VCaP (cell line): ENCODE measurements around the gene PODXL2.

Experiments
- H3K27ac ChIP-seq: fragments of 450-650 bp; 2 replicates; pipeline ENCODE4 v1.5.1; 2017
- TF ChIP-seq, protein P1 (sequence below): fragments of 450-650 bp; conservative IDR thresholded peaks from 2 replicates; pipeline ENCODE4 v1.5.1; 2017; ENCODE audit warnings: mild to moderate bottlenecking, moderate library complexity

Gene PODXL2

DNA sequence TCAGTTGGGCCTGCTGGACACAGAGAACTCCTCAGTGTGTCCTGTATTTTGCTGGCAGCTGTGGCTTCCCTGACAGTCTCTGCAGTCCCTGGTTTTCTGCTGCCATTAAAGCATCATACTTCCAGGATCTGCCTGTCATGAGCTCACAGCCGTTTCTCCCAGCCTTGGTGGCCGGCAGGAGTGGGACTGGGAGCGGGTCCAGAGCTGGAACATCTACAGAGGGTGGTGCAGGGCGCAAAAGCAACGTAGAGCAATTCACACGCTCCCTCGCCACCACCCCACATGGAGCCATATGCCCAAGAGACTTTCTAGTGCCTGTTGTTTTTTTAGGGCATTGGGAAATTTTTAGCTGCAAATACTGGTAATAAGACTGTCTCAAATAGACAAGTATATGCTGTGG, 77.3 kb downstream of the PODXL2 start:
- no peak overlapping the region for H3K27ac ChIP-seq

DNA sequence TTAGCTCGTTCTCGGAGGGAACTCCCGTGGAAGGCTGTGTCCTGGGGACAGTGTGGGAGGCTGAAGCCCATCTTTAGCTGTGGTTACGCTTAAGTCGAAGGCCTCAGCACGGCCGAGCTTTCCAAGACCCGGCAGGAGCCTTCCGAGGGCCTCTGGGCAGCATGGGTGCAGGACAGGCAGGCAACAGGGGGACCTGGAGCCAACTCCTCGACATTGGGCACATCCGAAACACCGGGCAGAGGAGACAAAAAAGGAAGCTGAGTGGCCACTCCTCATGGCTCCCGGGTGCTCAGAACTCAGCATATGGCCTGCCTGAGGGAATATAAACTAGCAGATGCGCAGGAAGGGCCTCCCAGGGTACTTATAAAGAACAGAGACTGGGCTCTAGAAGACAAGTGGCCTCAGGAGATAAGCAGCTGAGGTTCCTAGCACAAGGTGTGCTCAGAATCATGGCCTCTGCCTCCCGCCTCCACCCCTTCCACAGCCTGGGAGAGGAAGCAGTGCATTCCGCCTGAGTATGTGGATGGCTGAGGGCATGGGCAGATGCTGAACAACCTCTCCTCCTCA, 77.9 kb downstream of the PODXL2 start:
- H3K27ac ChIP-seq: no peak overlapping the region
- TF ChIP-seq, protein P1, sequence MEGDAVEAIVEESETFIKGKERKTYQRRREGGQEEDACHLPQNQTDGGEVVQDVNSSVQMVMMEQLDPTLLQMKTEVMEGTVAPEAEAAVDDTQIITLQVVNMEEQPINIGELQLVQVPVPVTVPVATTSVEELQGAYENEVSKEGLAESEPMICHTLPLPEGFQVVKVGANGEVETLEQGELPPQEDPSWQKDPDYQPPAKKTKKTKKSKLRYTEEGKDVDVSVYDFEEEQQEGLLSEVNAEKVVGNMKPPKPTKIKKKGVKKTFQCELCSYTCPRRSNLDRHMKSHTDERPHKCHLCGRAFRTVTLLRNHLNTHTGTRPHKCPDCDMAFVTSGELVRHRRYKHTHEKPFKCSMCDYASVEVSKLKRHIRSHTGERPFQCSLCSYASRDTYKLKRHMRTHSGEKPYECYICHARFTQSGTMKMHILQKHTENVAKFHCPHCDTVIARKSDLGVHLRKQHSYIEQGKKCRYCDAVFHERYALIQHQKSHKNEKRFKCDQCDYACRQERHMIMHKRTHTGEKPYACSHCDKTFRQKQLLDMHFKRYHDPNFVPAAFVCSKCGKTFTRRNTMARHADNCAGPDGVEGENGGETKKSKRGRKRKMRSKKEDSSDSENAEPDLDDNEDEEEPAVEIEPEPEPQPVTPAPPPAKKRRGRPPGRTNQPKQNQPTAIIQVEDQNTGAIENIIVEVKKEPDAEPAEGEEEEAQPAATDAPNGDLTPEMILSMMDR: no peak

More for the DNA sequence above, 77.3 kb downstream of the PODXL2 start:
- TF ChIP-seq, protein P1: no peak

DNA sequence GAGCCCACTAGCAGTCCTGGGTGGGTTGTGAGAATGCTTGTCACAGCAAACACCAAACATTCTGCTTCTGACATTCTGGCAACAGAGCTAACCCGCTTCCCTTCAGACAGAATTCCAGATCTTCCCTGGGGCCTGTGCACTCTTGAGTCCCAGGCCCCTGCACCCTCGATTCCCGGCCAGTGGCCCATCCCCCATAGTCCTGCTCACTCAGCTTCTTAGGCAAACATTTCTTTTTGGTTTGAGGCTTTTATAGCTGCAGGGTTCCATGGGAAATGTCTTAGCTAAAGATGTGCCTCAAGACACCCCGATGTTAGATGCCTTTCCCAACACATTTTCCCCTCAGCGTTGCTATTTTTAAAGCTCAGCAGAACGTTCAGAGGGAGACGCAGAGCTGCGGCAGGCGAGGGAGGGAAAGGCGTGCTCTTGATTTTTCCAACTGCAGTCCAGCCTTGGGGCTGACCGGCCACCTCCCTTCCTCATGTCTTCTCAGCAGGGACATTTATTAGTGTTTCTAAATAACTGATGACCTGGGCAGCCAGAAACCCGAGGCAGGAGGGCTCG, 78.9 kb downstream of the PODXL2 start:
- TF ChIP-seq, protein P1: no peak
- no peak overlapping the region for H3K27ac ChIP-seq

DNA sequence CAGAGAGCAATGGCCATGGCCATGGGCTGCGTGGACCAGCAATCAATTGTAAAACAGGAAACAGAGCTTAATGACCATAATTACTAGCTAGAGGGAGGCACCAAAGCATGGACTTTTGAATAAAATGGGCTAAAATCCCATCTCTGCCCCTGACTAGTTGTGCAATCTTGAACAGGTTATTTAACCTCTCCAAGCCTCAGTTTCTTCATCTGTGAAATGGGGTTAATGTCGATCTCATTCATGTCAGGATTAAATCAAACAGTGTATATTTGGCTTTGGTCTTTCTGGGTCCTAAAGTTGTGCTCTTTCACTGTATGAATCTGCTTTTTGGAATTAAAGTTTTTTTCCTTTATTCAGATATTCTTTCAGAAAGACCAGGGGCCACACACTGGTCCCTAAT, 79.9 kb downstream of the PODXL2 start:
- TF ChIP-seq, protein P1: no peak

DNA sequence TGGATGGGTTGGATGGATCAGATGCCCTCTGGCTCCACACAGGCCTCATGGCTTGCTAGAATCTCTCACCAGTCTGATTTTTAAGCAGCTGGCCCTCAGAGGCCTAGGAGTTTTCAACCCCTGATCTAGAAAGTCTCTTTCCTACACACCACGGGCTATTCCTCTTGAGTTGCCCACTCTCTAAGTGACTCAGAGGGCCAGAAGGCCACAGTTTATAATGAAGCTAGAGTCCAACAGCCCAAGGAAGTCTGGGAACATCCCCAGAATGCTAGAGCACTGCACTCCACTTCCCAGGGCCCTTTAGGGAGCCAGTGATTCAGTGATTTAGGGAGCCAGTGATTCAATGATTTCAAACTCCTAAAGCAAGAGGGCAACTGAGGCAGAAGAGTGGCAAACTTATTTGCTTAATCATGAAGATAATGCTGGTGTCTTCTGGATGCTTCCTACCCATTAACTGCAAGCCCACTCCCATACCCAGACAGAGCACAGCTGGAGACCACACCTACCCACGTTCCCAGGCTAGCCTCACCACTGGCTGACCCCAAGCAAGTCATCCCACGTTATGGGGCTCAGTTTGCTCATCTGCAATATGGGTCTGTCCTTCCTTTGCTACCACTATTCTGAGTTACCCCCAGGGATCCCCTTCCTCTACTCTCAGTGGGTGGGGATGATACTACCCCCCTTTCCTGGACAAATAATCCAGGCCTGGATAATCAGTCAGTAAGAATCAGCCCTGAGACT, 80.5 kb downstream of the PODXL2 start:
- H3K27ac ChIP-seq: no peak overlapping the region
- TF ChIP-seq, protein P1: no peak

More for the DNA sequence above, 79.9 kb downstream of the PODXL2 start:
- no peak overlapping the region for H3K27ac ChIP-seq

DNA sequence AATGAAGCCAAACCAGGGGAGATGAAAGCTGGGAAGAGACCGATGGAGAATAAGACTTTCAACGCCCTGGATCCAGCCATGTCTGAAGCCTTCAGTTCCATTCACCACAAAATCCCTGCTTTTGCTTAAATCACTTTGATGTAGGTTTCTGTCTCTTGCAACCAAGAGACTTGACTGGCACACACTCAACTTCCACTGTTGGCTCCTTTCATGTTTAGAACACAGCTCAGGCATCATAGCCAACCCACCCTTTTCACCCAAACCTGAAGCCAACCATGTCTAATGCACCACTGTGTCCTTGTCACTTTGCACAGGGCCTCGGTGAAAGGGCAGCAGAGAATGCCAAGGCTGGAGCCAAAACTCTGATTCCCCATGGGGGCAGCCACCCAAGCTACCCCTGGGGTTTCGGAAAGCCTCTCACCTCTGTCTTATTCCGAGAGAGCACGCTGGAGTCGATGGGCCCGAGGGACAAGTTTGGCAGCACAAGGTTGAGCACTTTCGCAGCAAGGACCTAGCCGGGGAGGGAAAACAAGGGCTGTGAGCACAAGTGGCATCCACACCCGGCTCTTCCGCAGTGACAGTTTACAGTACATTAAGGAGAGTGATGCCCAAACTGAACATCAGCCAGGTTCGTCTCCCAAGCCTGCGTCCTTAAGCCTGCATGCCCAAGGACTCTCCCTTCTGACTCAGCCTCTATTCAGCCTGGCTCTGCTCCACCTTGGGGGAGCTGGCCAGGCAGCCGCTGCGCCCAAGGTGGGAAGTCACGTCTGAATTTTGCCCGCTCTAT, 81.4 kb downstream of the PODXL2 start:
- H3K27ac ChIP-seq: no peak overlapping the region
- TF ChIP-seq, protein P1: no peak

DNA sequence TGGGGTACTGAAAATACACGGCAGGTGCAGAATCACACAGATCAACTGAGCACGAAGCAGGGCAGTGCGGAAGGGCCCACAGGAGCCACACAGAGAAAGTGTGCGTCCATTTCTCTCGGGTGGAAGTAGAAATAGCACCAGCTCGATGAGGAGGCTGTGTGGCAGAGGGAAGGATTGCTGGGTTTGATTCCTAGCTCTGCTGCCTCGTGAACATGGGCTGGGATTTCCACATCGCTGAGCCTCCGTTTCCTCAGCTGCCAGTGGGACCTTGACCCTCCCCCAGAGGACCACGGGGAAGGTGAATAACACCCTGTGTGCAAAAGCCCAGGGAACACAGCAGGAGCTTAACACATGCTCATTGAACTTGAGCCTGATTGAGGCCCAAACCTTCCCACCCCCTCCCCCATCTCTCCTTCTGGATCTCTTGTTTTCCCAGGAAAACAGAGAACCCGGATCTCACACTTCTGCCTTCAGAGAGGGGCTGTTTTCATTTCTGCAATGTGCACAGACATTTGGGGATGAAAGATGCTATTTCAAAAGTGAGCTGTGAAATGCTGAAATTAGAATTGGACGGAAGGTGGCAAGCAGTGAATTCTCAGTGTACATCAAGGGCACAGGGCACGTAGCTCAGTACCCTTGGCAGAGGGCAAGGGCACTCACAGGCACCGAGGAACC, 82.2 kb downstream of the PODXL2 start:
- TF ChIP-seq, protein P1: no peak

More for the DNA sequence above, 82.2 kb downstream of the PODXL2 start:
- H3K27ac ChIP-seq: no peak overlapping the region
